ENCODE data around the gene HEXB. TPM values are rescaled to one million over a fixed set of nuclear protein-coding genes. Genes with fewer than 3 reads are reported as not detected.
A peak's percentile ranks its signal among the peaks of the same experiment; 100 is the strongest.

Gene HEXB
- total and polyA plus RNA-seq, 2 of the 13 experiments (the other 11 are each of a cell fraction or from before 2014, with no cell fraction given): 100 to 104 TPM

DNA sequence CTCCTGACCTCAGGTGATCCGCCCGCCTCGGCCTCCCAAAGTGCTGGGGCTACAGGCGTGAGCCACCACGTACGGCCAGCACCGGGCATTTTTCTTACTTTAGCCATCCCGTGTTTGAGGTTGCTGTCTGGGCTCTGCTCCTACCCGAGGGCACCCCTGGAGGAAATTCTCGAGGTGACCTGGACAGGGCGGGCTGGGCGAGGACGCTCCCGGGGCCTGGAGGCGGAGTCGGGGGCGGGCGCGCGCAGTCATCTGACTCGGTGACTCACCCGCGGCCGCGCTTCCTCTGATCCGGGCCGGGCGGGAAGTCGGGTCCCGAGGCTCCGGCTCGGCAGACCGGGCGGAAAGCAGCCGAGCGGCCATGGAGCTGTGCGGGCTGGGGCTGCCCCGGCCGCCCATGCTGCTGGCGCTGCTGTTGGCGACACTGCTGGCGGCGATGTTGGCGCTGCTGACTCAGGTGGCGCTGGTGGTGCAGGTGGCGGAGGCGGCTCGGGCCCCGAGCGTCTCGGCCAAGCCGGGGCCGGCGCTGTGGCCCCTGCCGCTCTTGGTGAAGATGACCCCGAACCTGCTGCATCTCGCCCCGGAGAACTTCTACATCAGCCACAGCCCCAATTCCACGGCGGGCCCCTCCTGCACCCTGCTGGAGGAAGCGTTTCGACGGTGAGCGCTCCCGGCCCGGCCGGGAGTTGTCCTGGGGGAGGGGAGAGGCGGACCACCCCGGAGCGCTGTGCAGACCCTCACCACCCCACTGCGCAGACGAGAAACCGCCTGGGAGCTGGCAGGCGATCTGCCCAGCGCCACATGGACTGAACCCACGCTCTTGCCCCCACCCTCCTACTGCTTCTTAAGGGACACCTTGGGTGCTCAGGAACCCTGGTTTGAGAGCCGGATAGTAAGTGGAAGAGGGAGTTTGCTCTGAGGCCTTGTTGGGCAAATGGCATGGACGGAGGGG is at the start of gene HEXB (continued):
- TF ChIP-seq, protein P1, sequence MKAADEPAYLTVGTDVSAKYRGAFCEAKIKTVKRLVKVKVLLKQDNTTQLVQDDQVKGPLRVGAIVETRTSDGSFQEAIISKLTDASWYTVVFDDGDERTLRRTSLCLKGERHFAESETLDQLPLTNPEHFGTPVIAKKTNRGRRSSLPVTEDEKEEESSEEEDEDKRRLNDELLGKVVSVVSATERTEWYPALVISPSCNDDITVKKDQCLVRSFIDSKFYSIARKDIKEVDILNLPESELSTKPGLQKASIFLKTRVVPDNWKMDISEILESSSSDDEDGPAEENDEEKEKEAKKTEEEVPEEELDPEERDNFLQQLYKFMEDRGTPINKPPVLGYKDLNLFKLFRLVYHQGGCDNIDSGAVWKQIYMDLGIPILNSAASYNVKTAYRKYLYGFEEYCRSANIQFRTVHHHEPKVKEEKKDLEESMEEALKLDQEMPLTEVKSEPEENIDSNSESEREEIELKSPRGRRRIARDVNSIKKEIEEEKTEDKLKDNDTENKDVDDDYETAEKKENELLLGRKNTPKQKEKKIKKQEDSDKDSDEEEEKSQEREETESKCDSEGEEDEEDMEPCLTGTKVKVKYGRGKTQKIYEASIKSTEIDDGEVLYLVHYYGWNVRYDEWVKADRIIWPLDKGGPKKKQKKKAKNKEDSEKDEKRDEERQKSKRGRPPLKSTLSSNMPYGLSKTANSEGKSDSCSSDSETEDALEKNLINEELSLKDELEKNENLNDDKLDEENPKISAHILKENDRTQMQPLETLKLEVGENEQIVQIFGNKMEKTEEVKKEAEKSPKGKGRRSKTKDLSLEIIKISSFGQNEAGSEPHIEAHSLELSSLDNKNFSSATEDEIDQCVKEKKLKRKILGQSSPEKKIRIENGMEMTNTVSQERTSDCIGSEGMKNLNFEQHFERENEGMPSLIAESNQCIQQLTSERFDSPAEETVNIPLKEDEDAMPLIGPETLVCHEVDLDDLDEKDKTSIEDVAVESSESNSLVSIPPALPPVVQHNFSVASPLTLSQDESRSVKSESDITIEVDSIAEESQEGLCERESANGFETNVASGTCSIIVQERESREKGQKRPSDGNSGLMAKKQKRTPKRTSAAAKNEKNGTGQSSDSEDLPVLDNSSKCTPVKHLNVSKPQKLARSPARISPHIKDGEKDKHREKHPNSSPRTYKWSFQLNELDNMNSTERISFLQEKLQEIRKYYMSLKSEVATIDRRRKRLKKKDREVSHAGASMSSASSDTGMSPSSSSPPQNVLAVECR (CRISPR knock-in tag; IDR thresholded peaks at IDR 0.05; ENCODE audit: borderline replicate concordance): peak; percentile 89
- TF ChIP-seq, protein P2, sequence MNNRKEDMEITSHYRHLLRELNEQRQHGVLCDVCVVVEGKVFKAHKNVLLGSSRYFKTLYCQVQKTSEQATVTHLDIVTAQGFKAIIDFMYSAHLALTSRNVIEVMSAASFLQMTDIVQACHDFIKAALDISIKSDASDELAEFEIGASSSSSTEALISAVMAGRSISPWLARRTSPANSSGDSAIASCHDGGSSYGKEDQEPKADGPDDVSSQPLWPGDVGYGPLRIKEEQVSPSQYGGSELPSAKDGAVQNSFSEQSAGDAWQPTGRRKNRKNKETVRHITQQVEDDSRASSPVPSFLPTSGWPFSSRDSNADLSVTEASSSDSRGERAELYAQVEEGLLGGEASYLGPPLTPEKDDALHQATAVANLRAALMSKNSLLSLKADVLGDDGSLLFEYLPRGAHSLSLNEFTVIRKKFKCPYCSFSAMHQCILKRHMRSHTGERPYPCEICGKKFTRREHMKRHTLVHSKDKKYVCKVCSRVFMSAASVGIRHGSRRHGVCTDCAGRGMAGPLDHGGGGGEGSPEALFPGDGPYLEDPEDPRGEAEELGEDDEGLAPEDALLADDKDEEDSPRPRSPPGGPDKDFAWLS (CRISPR knock-in tag; IDR thresholded peaks at IDR 0.05; ENCODE audit: borderline replicate concordance): no peak
- no peak for TF ChIP-seq ZNF335 (CRISPR knock-in tag; IDR thresholded peaks at IDR 0.05)
- TF ChIP-seq ZNF7 (CRISPR knock-in tag; IDR thresholded peaks at IDR 0.05): no peak
- TF ChIP-seq PAF1 (CRISPR knock-in tag; IDR thresholded peaks at IDR 0.05): no peak
- TF ChIP-seq NCOA1 (CRISPR knock-in tag; IDR thresholded peaks at IDR 0.05): no peak
- peak; percentile 89 for TF ChIP-seq HDAC1 (CRISPR knock-in tag; IDR thresholded peaks at IDR 0.05)
- TF ChIP-seq ARNT (IDR thresholded peaks at IDR 0.05): no peak
- TF ChIP-seq REL (CRISPR knock-in tag; conservative IDR thresholded peaks at IDR 0.05): peak; percentile 74; the same call in 1 of the 2 replicates
- 0 out of 2 replicates have a peak, but pooled peaks have one; percentile 17 for TF ChIP-seq ZNF264 (CRISPR knock-in tag; IDR thresholded peaks at IDR 0.05)
- no peak for TF ChIP-seq ZBTB42 (CRISPR knock-in tag; IDR thresholded peaks at IDR 0.05)
- 0 out of 2 replicates have a peak, but pooled peaks have one; percentile 42 for TF ChIP-seq ZNF232 (CRISPR knock-in tag; IDR thresholded peaks at IDR 0.05; ENCODE audit: borderline replicate concordance)
- TF ChIP-seq, protein P3, sequence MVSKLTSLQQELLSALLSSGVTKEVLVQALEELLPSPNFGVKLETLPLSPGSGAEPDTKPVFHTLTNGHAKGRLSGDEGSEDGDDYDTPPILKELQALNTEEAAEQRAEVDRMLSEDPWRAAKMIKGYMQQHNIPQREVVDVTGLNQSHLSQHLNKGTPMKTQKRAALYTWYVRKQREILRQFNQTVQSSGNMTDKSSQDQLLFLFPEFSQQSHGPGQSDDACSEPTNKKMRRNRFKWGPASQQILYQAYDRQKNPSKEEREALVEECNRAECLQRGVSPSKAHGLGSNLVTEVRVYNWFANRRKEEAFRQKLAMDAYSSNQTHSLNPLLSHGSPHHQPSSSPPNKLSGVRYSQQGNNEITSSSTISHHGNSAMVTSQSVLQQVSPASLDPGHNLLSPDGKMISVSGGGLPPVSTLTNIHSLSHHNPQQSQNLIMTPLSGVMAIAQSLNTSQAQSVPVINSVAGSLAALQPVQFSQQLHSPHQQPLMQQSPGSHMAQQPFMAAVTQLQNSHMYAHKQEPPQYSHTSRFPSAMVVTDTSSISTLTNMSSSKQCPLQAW (CRISPR knock-in tag; IDR thresholded peaks at IDR 0.05): no peak
- TF ChIP-seq ZNF441 (CRISPR knock-in tag; IDR thresholded peaks at IDR 0.05; ENCODE audit: borderline replicate concordance): peak; percentile 91
- TF ChIP-seq, protein P4, sequence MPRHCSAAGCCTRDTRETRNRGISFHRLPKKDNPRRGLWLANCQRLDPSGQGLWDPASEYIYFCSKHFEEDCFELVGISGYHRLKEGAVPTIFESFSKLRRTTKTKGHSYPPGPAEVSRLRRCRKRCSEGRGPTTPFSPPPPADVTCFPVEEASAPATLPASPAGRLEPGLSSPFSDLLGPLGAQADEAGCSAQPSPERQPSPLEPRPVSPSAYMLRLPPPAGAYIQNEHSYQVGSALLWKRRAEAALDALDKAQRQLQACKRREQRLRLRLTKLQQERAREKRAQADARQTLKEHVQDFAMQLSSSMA (CRISPR knock-in tag; IDR thresholded peaks at IDR 0.05): no peak
- no peak for TF ChIP-seq ZNF343 (CRISPR knock-in tag; IDR thresholded peaks at IDR 0.05)
- no peak for TF ChIP-seq U2AF1 (optimal IDR thresholded peaks at IDR 0.05; ENCODE audit: low read depth, low read length)
- TF ChIP-seq ZNF484 (CRISPR knock-in tag; IDR thresholded peaks at IDR 0.05; ENCODE audit: borderline replicate concordance, low read depth): no peak
- TF ChIP-seq, protein P5, sequence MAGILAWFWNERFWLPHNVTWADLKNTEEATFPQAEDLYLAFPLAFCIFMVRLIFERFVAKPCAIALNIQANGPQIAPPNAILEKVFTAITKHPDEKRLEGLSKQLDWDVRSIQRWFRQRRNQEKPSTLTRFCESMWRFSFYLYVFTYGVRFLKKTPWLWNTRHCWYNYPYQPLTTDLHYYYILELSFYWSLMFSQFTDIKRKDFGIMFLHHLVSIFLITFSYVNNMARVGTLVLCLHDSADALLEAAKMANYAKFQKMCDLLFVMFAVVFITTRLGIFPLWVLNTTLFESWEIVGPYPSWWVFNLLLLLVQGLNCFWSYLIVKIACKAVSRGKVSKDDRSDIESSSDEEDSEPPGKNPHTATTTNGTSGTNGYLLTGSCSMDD (CRISPR knock-in tag; IDR thresholded peaks at IDR 0.05): no peak; the same call in 1 of the 2 replicates

Measured in HepG2 (cell line).